ENCODE results near the gene ARHGAP22. TPM values are rescaled to one million over a fixed set of nuclear protein-coding genes. Genes with fewer than 3 reads are reported as not detected.
A peak's percentile ranks its signal among the peaks of the same experiment; 100 is the strongest.

The ARHGAP22 gene
- total RNA-seq, 1 donor: 45.6 TPM

- Histone ChIP-seq H3K4me3 (ENCODE audit: insufficient read depth, low read length) (peak overlapping the region; percentile 89), H3K4me2 (ENCODE audit: insufficient read depth, low read length) (peak overlapping the region; percentile 83), H3K9me3 (ENCODE audit: low read depth, low read length) (no peaks in the 10 kb centered on the region), H3K27me3 (ENCODE audit: insufficient read depth, low read length) (no peaks in the 10 kb centered on the region), H3K27ac (ENCODE audit: low read depth, low read length) (peak overlapping the region; percentile 75), H3K36me3 (ENCODE audit: insufficient read depth, low read length) (no peaks in the 10 kb centered on the region), H2AFZ (ENCODE audit: low read length) (no peak overlapping the region), H4K20me1 (ENCODE audit: insufficient read depth, low read length) (peaks cover 20% of the 10 kb centered on the region), H3K4me1 (ENCODE audit: insufficient read depth, low read length) (peaks cover 77% of the 10 kb centered on the region), H3K79me2 (ENCODE audit: insufficient read depth, low read length) (peaks cover 76% of the 10 kb centered on the region)
- peak; percentile 88 for DNase-seq (ENCODE audit: insufficient read length, low spot score, missing footprints)
- no peak for TF ChIP-seq CTCF (IDR thresholded peaks at IDR 0.05; ENCODE audit: extremely low read depth, low read depth, low read length)
Measured at GRCh38 chr10:48603421-48604038, 1.3 kb downstream of the ARHGAP22 start.

GRCh38 chr10:48602401-48603135 lies 2.3 kb downstream of the ARHGAP22 start:
- peaks cover 84% of the 10 kb centered on the region for H3K79me2 ChIP-seq (ENCODE audit: insufficient read depth, low read length)
- peaks cover 67% of the 10 kb centered on the region for H3K4me1 ChIP-seq (ENCODE audit: insufficient read depth, low read length)
- H3K27ac ChIP-seq (ENCODE audit: low read depth, low read length): peak overlapping the region; percentile 75
- H3K27me3 ChIP-seq (ENCODE audit: insufficient read depth, low read length): no peaks in the 10 kb centered on the region
- no peak for DNase-seq (ENCODE audit: insufficient read length, low spot score, missing footprints)
- no peaks in the 10 kb centered on the region for H3K9me3 ChIP-seq (ENCODE audit: low read depth, low read length)
- peaks cover 4% of the 10 kb centered on the region for H3K36me3 ChIP-seq (ENCODE audit: insufficient read depth, low read length)
- TF ChIP-seq CTCF (IDR thresholded peaks at IDR 0.05; ENCODE audit: extremely low read depth, low read depth, low read length): no peak
- H2AFZ ChIP-seq (ENCODE audit: low read length): no peak overlapping the region
- H3K4me3 ChIP-seq (ENCODE audit: insufficient read depth, low read length): peak overlapping the region; percentile 59
- H3K4me2 ChIP-seq (ENCODE audit: insufficient read depth, low read length): peak overlapping the region; percentile 83
- peaks cover 27% of the 10 kb centered on the region for H4K20me1 ChIP-seq (ENCODE audit: insufficient read depth, low read length)

GRCh38 chr10:48601789-48602188 lies 3.1 kb downstream of the ARHGAP22 start:
- Histone ChIP-seq H3K4me2 (ENCODE audit: insufficient read depth, low read length) (peak overlapping the region; percentile 83), H2AFZ (ENCODE audit: low read length) (no peak overlapping the region), H3K27ac (ENCODE audit: low read depth, low read length) (peak overlapping the region; percentile 24), H3K36me3 (ENCODE audit: insufficient read depth, low read length) (peaks cover 12% of the 10 kb centered on the region), H3K4me3 (ENCODE audit: insufficient read depth, low read length) (peak overlapping the region; percentile 59), H3K79me2 (ENCODE audit: insufficient read depth, low read length) (peaks cover 91% of the 10 kb centered on the region), H3K9me3 (ENCODE audit: low read depth, low read length) (no peaks in the 10 kb centered on the region), H3K4me1 (ENCODE audit: insufficient read depth, low read length) (peaks cover 60% of the 10 kb centered on the region), H4K20me1 (ENCODE audit: insufficient read depth, low read length) (peaks cover 28% of the 10 kb centered on the region), H3K27me3 (ENCODE audit: insufficient read depth, low read length) (no peaks in the 10 kb centered on the region)
- no peak for DNase-seq (ENCODE audit: insufficient read length, low spot score, missing footprints)
- TF ChIP-seq CTCF (IDR thresholded peaks at IDR 0.05; ENCODE audit: extremely low read depth, low read depth, low read length): no peak
